ENCODE measurements around the gene JAG1. TPM values are rescaled to one million over a fixed set of nuclear protein-coding genes. Genes with fewer than 3 reads are reported as not detected.

The JAG1 gene
- total RNA-seq, 3 donors from 2014 or later (not counting 1 experiment from before 2014, with no cell fraction given) = 8.1 to 12.3 (median 8.7) TPM

DNA sequence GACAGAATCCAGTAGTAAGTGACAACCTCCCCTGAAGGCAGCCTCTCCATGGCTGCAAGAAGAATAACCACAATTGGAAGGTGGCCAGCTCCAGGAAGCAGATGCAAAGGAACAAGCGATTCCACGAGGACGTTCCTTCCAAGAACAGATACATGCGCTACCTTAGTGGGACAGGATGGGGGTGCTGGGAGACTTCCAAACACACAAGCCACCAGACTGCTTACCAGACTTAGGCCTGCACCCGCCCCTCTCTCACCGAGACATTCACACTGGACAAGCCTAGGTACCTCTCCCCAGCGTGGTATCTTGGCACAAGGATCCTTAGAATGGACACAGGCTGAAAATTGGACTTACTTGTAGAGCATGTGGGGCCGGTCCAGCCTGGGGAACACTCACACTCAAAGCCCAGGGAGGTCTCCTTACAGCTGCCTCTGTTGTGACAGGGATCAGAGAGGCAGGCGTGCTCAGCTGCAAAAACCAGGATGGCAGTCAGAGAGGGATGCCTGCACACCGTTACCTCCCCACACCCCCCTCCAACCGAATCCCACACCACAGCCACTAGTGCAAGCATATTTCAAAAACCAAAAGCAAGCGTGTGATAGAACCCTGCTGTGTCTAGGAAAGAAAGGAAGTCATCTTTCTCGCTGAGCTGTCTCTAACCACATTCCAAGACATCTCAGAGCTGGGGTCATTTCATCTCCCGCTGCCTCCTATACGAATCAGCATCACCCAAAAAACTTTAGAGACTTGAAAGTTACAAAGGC lies 22.4 kb downstream of the JAG1 start:
- Mint-ChIP-seq H3K27ac (no peak overlapping the region), H3K27me3 (ENCODE audit: low read depth in 2 of 2) (peaks cover 0 to 2% of the 10 kb centered on the region in 2 donors), H3K4me1 (no peaks in the 10 kb centered on the region), H3K4me3 (no peak overlapping the region), H3K36me3 (no peaks in the 10 kb centered on the region), H3K9me3 (no peaks in the 10 kb centered on the region)
- Histone ChIP-seq H3K36me3 (ENCODE audit: control insufficient read depth, insufficient read depth, low read length) (no peaks in the 10 kb centered on the region), H3K27ac (ENCODE audit: low read length) (no peak overlapping the region), H3K4me1 (ENCODE audit: control insufficient read depth, insufficient read depth, low read length) (no peaks in the 10 kb centered on the region), H3K4me3 (ENCODE audit: low read length) (no peak overlapping the region), H3K27me3 (ENCODE audit: control insufficient read depth, insufficient read depth, low read length) (no peaks in the 10 kb centered on the region), H3K9me3 (ENCODE audit: control insufficient read depth, insufficient read depth, low read length) (no peaks in the 10 kb centered on the region)
- WGBS (ENCODE audit: insufficient coverage) = 45% methylated on average over 12 of the region's 15 CpGs
- DNase-seq (no peak), ATAC-seq (no peak)
- TF ChIP-seq, protein P1, sequence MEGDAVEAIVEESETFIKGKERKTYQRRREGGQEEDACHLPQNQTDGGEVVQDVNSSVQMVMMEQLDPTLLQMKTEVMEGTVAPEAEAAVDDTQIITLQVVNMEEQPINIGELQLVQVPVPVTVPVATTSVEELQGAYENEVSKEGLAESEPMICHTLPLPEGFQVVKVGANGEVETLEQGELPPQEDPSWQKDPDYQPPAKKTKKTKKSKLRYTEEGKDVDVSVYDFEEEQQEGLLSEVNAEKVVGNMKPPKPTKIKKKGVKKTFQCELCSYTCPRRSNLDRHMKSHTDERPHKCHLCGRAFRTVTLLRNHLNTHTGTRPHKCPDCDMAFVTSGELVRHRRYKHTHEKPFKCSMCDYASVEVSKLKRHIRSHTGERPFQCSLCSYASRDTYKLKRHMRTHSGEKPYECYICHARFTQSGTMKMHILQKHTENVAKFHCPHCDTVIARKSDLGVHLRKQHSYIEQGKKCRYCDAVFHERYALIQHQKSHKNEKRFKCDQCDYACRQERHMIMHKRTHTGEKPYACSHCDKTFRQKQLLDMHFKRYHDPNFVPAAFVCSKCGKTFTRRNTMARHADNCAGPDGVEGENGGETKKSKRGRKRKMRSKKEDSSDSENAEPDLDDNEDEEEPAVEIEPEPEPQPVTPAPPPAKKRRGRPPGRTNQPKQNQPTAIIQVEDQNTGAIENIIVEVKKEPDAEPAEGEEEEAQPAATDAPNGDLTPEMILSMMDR (IDR thresholded peaks at IDR 0.05) = no peak
- intact Hi-C loops (cut with micrococcal nuclease) = no loop called here

DNA sequence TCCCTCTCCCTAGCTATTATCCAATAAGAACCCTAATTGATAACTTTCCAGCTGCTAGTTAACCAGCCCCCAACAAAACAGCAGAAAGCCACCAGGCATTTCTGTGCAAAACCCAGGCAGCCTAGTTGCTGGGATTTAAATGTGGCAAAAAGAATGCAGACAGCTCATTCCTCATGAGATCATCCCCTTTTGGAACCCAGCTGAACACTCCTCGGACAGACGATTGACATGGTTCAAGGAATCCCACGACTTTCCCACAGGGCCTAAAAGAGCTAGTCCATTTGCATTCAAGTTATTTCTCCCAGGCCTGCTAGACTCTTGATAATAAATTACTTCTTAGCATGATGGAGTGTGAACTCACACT lies 24.0 kb downstream of the JAG1 start:
- Mint-ChIP-seq H3K27ac (no peak overlapping the region), H3K4me3 (no peak overlapping the region), H3K36me3 (no peaks in the 10 kb centered on the region), H3K4me1 (peaks cover 0 to under 1% of the 10 kb centered on the region in 2 donors), H3K9me3 (no peaks in the 10 kb centered on the region), H3K27me3 (ENCODE audit: low read depth in 2 of 2) (peaks cover 0 to 2% of the 10 kb centered on the region in 2 donors)
- Histone ChIP-seq H3K9me3 (ENCODE audit: control insufficient read depth, insufficient read depth, low read length) (no peaks in the 10 kb centered on the region), H3K4me3 (ENCODE audit: low read length) (no peak overlapping the region), H3K4me1 (ENCODE audit: control insufficient read depth, insufficient read depth, low read length) (no peaks in the 10 kb centered on the region), H3K36me3 (ENCODE audit: control insufficient read depth, insufficient read depth, low read length) (no peaks in the 10 kb centered on the region), H3K27ac (ENCODE audit: low read length) (no peak overlapping the region), H3K27me3 (ENCODE audit: control insufficient read depth, insufficient read depth, low read length) (no peaks in the 10 kb centered on the region)
- ATAC-seq = no peak
- TF ChIP-seq, protein P1 (IDR thresholded peaks at IDR 0.05) = no peak
- no peak for DNase-seq
- 91% methylated on average over 3 of the region's 3 CpGs for WGBS (ENCODE audit: insufficient coverage)
- intact Hi-C loops (cut with micrococcal nuclease) = no loop called here

DNA sequence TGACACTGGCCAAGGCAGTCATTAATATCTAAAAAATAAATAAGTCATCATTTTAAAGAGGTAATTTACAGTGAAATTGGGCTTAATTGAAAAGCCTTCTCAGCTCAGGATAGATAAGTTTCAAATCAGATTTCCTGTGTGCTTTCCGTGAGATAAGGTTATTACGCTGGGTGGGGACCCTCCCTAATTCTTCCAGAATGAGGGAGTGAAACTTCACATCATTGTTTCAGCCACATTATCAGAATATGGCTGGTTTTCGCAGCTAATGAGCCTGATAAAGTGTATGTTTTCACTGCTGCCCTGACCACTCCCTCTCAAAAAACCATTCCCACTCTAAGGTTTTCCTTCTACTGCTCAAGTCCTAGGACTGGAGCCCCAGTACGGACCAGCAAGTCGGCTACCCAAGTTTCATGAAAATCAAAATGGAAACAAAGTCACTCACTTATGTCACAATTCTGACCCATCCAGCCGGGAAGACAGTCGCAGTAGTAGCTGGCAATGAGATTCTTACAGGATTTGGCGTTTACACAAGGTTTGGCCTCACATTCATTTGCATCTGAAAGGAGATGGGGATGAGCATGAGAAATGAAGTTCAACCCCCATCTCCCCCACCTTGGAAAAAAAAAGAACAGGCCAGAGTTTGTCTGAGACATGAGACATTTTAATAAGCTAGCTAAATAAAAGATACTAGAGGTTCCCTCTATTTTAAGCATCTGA lies 24.6 kb downstream of the JAG1 start:
- 90% methylated on average over 8 of the region's 8 CpGs for WGBS (ENCODE audit: insufficient coverage)
- Histone ChIP-seq H3K9me3 (ENCODE audit: control insufficient read depth, insufficient read depth, low read length) (no peaks in the 10 kb centered on the region), H3K27me3 (ENCODE audit: control insufficient read depth, insufficient read depth, low read length) (no peaks in the 10 kb centered on the region), H3K4me1 (ENCODE audit: control insufficient read depth, insufficient read depth, low read length) (no peaks in the 10 kb centered on the region), H3K27ac (ENCODE audit: low read length) (no peak overlapping the region), H3K4me3 (ENCODE audit: low read length) (no peak overlapping the region), H3K36me3 (ENCODE audit: control insufficient read depth, insufficient read depth, low read length) (no peaks in the 10 kb centered on the region)
- DNase-seq (no peak), ATAC-seq (no peak)
- Mint-ChIP-seq H3K27ac (no peak overlapping the region), H3K36me3 (no peaks in the 10 kb centered on the region), H3K4me1 (peaks cover 0 to 5% of the 10 kb centered on the region in 2 donors), H3K4me3 (no peak overlapping the region), H3K27me3 (ENCODE audit: low read depth in 2 of 2) (peaks cover 0 to 2% of the 10 kb centered on the region in 2 donors), H3K9me3 (no peaks in the 10 kb centered on the region)
- intact Hi-C loops (cut with micrococcal nuclease) = no loop called here
- TF ChIP-seq, protein P1 (IDR thresholded peaks at IDR 0.05) = no peak
